T-cell (primary cell): ENCODE measurements around the gene TCERG1L. TPM values are rescaled to one million over a fixed set of nuclear protein-coding genes. Genes with fewer than 3 reads are reported as not detected.

Source experiments
- ATAC-seq, 4 experiments: fragments of 200-7000 bp in 3 of 4; fragments of 150-1000 bp in 1 of 4; cut with Tn5 transposase; replicated peaks in 1 of 4; 1 replicate in 3 of 4; 2 replicates in 1 of 4; pipeline ENCODE4 v1.10.0; 2021; ENCODE audit warnings: moderate library complexity in 3 of 4, mild to moderate bottlenecking in 2 of 4, moderate number of reproducible peaks in 1 of 4
- CTCF ChIA-PET, 2 donors: fragments of 300-600 bp; sonication (Branson Sonifier 250); formaldehyde crosslinking; loops; one replicate each; lab custom pipeline; 2022; ENCODE audit warnings: antibody characterized with exemption in 2 of 2; lab: Charles Lee
- POLR2A ChIA-PET, 2 donors: fragments of 300-600 bp; sonication (Branson Sonifier 250); formaldehyde crosslinking; loops; one replicate each; lab custom pipeline; 2022; ENCODE audit warnings: antibody characterized with exemption in 2 of 2; lab: Charles Lee
- DNase-seq, 35 experiments: peaks; one replicate each; pipeline versions ENCODE4 v3.0.0 to v3.0.0-alpha.2; 2013 to 2023
- H3K27ac ChIP-seq: one replicate; pipeline ENCODE4 v1.5.1; 2013; ENCODE audit warnings: low read length
- H3K27me3 ChIP-seq, 2 experiments: replicated peaks in 1 of 2; 1 replicate in 1 of 2; 2 replicates in 1 of 2; pipeline versions ENCODE4 v1.6.1 to v1.7.0; 2013; ENCODE audit warnings: low read length in 1 of 2, mixed read lengths in 1 of 2; ENCODE audit not compliant: control insufficient read depth in 2 of 2, insufficient read depth in 2 of 2; ENCODE audit errors: extremely low read depth in 1 of 2
- H3K36me3 ChIP-seq, 2 donors: 1 replicate in 1 of 2; 2 replicates in 1 of 2; pipeline versions ENCODE4 v1.6.1 to v1.7.0; 2013; ENCODE audit warnings: low read length in 1 of 2; ENCODE audit not compliant: control insufficient read depth in 2 of 2, insufficient read depth in 1 of 2; ENCODE audit errors: extremely low read depth in 1 of 2
- H3K4me1 ChIP-seq, 2 experiments: 1 replicate in 1 of 2; 2 replicates in 1 of 2; pipeline versions ENCODE4 v1.6.1 to v1.7.0; 2013; ENCODE audit warnings: low read length in 2 of 2, mixed read lengths in 1 of 2; ENCODE audit not compliant: insufficient read depth in 2 of 2, control insufficient read depth in 1 of 2; ENCODE audit errors: extremely low read depth in 1 of 2
- H3K4me3 ChIP-seq, 2 donors: 1 replicate in 1 of 2; 2 replicates in 1 of 2; pipeline versions ENCODE4 v1.5.1 to v1.7.0; 2013; ENCODE audit warnings: mild to moderate bottlenecking in 2 of 2, low read length in 1 of 2, moderate library complexity in 1 of 2; ENCODE audit not compliant: control insufficient read depth in 1 of 2; ENCODE audit errors: extremely low read depth in 1 of 2
- H3K9me3 ChIP-seq: 2 replicates; pipeline ENCODE4 v1.7.0; 2013
- H3K27ac Mint-ChIP-seq, 2 donors: one replicate each; pipeline ENCODE4 v1.8.0; 2020 to 2021; ENCODE audit warnings: mild to moderate bottlenecking in 2 of 2, mixed read lengths in 2 of 2
- H3K27me3 Mint-ChIP-seq, 2 donors: one replicate each; pipeline ENCODE4 v1.8.0; 2021 to 2022; ENCODE audit warnings: mixed read lengths in 2 of 2
- H3K36me3 Mint-ChIP-seq: one replicate; pipeline ENCODE4 v1.8.0; 2021; ENCODE audit warnings: mixed read lengths
- H3K4me1 Mint-ChIP-seq, 3 donors: one replicate each; pipeline ENCODE4 v1.8.0; 2020 to 2022; ENCODE audit warnings: mixed read lengths in 3 of 3, mild to moderate bottlenecking in 1 of 3
- H3K4me3 Mint-ChIP-seq, 3 donors: one replicate each; pipeline ENCODE4 v1.8.0; 2020 to 2022; ENCODE audit warnings: mild to moderate bottlenecking in 3 of 3, mixed read lengths in 3 of 3, moderate library complexity in 3 of 3
- H3K9me3 Mint-ChIP-seq, 3 donors: one replicate each; pipeline ENCODE4 v1.8.0; 2020 to 2022; ENCODE audit warnings: mixed read lengths in 3 of 3
- WGBS: methylation state at CpG from one replicate; pipeline ENCODE4 v1.1.5; 2013; ENCODE audit warnings: missing lambda C conversion rate; ENCODE audit not compliant: insufficient coverage; 5-methylcytosine and 5-hydroxymethylcytosine counted together
- total RNA-seq, 35 experiments: library from RNA in 6 of 35; stranded (reverse) in 6 of 35; fragments of 120-200 nt in 1 of 35; gene quantifications; one replicate each; pipeline versions ENCODE4 v1.2.1 to v1.2.4 and lab custom pipeline; 2013 to 2026

The TCERG1L gene
- total RNA-seq, 5 donors from 2014 or later (not counting 1 experiment from before 2014, with no cell fraction given): 0.13 to 0.29 (median 0.21) TPM; not detected in 1

DNA sequence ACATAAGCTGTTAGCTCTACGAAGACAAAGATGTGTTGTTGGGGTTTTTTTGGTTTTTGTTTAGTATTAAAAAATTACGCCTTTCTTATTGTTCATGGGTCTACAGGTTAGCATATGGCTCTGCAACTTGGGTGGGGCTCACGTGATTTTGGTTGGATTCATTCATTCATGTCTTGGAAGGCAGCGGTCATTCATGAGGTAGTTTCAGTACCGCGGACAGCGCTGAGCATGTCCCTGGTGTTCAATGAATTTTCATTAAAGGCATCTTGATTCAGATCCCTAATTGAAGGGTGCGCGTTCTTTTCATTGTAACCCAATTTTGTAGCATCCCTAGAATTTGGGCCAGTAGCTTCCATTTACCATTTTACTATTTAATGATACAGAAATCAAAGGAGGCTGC is 42.9 kb upstream of the TCERG1L start:
- Histone ChIP-seq H3K27me3 (peaks cover 0 to 12% of the 10 kb centered on the region in 2 experiments), H3K36me3 (no peaks in the 10 kb centered on the region), H3K4me1 (no peaks in the 10 kb centered on the region), H3K9me3 (no peaks in the 10 kb centered on the region), H3K4me3 (no peak overlapping the region), H3K27ac (no peak overlapping the region)
- Mint-ChIP-seq H3K4me3 (no peak overlapping the region), H3K27ac (no peak overlapping the region), H3K27me3 (peaks cover 3 to 7% of the 10 kb centered on the region in 2 donors), H3K4me1 (no peaks in the 10 kb centered on the region), H3K9me3 (peaks cover 0 to 9% (median 7%) of the 10 kb centered on the region in 3 donors), H3K36me3 (no peaks in the 10 kb centered on the region)
- ChIA-PET POLR2A (no interaction called here), CTCF (no interaction called here)
- ATAC-seq: no peak
- no peak for DNase-seq
- WGBS: 62% methylated on average over 5 of the region's 9 CpGs

DNA sequence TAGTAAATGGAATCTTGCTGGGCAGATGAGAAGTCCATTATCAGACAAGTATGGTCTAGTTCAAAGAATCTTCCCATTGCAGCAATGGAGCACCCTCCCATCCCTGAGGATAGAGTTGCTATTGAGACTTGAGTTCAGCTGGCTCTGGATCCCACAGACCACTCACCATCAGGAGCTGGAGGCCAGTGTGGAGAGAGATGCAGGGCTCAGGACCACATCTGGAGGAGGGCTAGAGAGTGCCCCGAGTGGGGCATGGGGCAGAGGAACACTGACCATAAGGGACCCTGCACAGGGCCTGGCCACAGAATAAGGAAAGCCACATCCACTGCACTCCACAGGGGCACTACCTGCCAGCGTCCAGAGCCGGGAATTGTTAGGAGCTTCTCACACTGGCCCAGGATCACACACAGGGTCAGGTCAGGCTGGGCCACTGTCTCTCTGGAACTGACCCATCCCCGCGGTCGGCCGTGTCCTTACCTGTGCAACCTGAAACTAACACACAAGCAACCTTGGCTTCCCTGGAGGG is 41.3 kb upstream of the TCERG1L start:
- peaks cover 0 to 12% of the 10 kb centered on the region in 2 experiments for H3K27me3 ChIP-seq
- DNase-seq (no peak), ATAC-seq (no peak)
- Mint-ChIP-seq H3K36me3 (no peaks in the 10 kb centered on the region), H3K4me3 (no peak overlapping the region), H3K4me1 (no peaks in the 10 kb centered on the region), H3K9me3 (peaks cover 0 to 5% (median 5%) of the 10 kb centered on the region in 3 donors), H3K27me3 (peaks cover 3 to 7% of the 10 kb centered on the region in 2 donors), H3K27ac (no peak overlapping the region)
- CTCF ChIA-PET: no interaction called here
- no peaks in the 10 kb centered on the region for H3K9me3 ChIP-seq
- H3K27ac ChIP-seq: no peak overlapping the region
- H3K4me1 ChIP-seq: no peaks in the 10 kb centered on the region
- 79% methylated on average over 2 of the region's 7 CpGs for WGBS
- no peak overlapping the region for H3K4me3 ChIP-seq
- POLR2A ChIA-PET: no interaction called here
- no peaks in the 10 kb centered on the region for H3K36me3 ChIP-seq

DNA sequence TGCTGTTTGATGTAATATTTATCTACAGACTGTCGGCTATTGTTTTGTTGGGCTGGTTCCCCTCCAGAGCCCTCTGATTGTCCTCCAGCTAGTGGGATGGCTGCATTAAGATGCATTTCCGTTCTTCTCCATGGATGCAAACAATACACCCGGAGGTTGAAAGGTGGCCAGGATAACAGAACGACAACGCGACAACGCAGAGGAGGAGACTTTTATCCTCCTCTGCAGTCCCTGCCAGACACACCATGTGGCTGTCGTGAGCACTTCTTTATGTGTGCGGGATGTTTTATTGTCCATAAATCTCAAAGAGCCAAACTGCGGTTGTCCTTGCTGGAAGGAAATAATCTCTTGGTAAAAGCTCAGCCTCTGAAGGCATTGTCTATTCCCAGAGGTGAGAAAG is 39.1 kb upstream of the TCERG1L start:
- Histone ChIP-seq H3K36me3 (no peaks in the 10 kb centered on the region), H3K4me1 (no peaks in the 10 kb centered on the region), H3K27me3 (peaks cover 0 to 12% of the 10 kb centered on the region in 2 experiments), H3K9me3 (no peaks in the 10 kb centered on the region), H3K27ac (no peak overlapping the region), H3K4me3 (no peak overlapping the region)
- Mint-ChIP-seq H3K4me1 (no peaks in the 10 kb centered on the region), H3K27ac (no peak overlapping the region), H3K36me3 (no peaks in the 10 kb centered on the region), H3K27me3 (peaks cover 3 to 7% of the 10 kb centered on the region in 2 donors), H3K4me3 (no peak overlapping the region), H3K9me3 (peaks cover 2 to 8% (median 5%) of the 10 kb centered on the region in 3 donors)
- ATAC-seq (no peak), DNase-seq (no peak)
- 50% methylated on average over 2 of the region's 10 CpGs for WGBS
- POLR2A ChIA-PET: no interaction called here
- CTCF ChIA-PET: no interaction called here

DNA sequence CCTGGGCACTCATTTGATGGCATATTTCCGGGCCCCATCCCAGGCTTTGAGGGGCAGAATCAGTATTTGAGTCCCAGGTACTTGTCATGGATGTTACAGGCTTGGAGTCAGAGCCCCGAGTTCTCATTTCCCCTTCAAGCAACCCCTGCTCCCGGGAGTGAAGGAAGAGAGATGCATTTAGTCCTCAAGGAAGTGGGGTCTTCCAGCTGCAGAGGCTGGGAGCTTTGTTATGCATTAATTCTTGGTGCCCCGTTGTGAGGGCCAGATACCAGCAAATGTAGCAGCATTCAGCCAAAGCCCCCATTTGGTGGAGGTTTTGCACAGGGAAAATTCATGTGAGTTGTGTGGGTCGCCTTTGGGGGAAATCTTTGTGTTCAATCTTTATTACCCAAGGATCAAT is 38.7 kb upstream of the TCERG1L start:
- no peaks in the 10 kb centered on the region for H3K36me3 Mint-ChIP-seq
- H3K27me3 Mint-ChIP-seq: peaks cover 3 to 8% of the 10 kb centered on the region in 2 donors
- H3K27ac ChIP-seq: no peak overlapping the region
- ChIA-PET CTCF (no interaction called here), POLR2A (no interaction called here)
- peaks cover 0 to 12% of the 10 kb centered on the region in 2 experiments for H3K27me3 ChIP-seq
- no peaks in the 10 kb centered on the region for H3K4me1 Mint-ChIP-seq
- no peaks in the 10 kb centered on the region for H3K4me1 ChIP-seq
- ATAC-seq: no peak
- H3K4me3 Mint-ChIP-seq: no peak overlapping the region
- H3K9me3 ChIP-seq: no peaks in the 10 kb centered on the region
- H3K4me3 ChIP-seq: no peak overlapping the region
- no peak for DNase-seq
- peaks cover 2 to 8% (median 5%) of the 10 kb centered on the region in 3 donors for H3K9me3 Mint-ChIP-seq
- WGBS: 20% methylated on average over 1 of the region's 5 CpGs
- no peaks in the 10 kb centered on the region for H3K36me3 ChIP-seq
- no peak overlapping the region for H3K27ac Mint-ChIP-seq

DNA sequence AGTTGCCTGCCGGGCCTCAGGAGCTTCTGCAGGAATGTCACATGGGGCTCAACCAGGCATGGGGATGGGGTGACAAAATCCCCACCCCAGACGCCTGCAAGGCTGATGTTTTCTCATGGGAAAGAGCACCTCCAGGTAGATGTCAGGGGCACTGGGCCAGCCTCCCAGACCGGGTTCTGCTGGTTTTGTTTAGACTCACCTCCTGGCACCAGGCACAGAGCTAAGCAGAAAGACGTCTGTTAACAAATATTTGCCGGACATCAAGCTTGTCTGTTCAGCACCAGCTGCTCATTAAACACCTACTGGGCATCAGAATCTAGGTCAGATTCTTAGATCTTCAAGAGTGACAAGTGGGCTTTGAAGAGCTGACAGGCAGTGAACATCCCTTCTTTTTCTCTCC is 34.9 kb upstream of the TCERG1L start:
- POLR2A ChIA-PET: no interaction called here
- H3K4me3 ChIP-seq: no peak overlapping the region
- H3K36me3 Mint-ChIP-seq: no peaks in the 10 kb centered on the region
- no peaks in the 10 kb centered on the region for H3K36me3 ChIP-seq
- no peaks in the 10 kb centered on the region for H3K9me3 ChIP-seq
- H3K27me3 Mint-ChIP-seq: peaks cover 3 to 13% of the 10 kb centered on the region in 2 donors
- CTCF ChIA-PET: no interaction called here
- H3K4me1 Mint-ChIP-seq: no peaks in the 10 kb centered on the region
- no peak for DNase-seq
- WGBS: 61% methylated on average over 4 of the region's 5 CpGs
- peaks cover 0 to 12% of the 10 kb centered on the region in 2 experiments for H3K27me3 ChIP-seq
- no peak overlapping the region for H3K27ac ChIP-seq
- H3K4me1 ChIP-seq: no peaks in the 10 kb centered on the region
- H3K9me3 Mint-ChIP-seq: peaks cover 0 to 3% (median 2%) of the 10 kb centered on the region in 3 donors
- ATAC-seq: no peak
- H3K4me3 Mint-ChIP-seq: no peak overlapping the region
- no peak overlapping the region for H3K27ac Mint-ChIP-seq

DNA sequence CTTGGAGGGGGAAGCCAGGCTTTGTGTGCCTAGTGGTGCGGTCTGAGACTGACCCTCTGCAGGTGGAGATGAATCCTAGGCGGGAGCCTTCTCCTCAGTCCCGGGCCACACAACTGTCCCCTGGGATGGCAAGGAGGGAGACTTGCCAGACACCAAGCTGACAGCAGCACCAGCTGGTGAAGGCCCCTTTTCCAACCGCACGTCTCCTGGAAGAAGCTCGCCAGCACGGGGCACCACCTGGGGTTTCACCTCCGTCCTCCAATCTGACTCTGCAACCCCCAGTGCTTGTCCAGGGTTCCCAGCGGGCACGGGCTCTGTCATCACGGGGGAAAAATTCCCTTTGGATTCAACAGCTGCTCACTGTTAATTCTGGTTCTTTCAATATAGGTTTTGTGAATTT is 34.2 kb upstream of the TCERG1L start:
- Mint-ChIP-seq H3K4me3 (no peak overlapping the region), H3K9me3 (peaks cover 0 to 3% (median 2%) of the 10 kb centered on the region in 3 donors), H3K36me3 (no peaks in the 10 kb centered on the region), H3K27me3 (peaks cover 3 to 17% of the 10 kb centered on the region in 2 donors), H3K4me1 (no peaks in the 10 kb centered on the region), H3K27ac (no peak overlapping the region)
- no peak for DNase-seq
- ChIA-PET POLR2A (no interaction called here), CTCF (no interaction called here)
- no peaks in the 10 kb centered on the region for H3K36me3 ChIP-seq
- no peak for ATAC-seq
- H3K27me3 ChIP-seq: peaks cover 0 to 7% of the 10 kb centered on the region in 2 experiments
- H3K27ac ChIP-seq: no peak overlapping the region
- no peaks in the 10 kb centered on the region for H3K9me3 ChIP-seq
- H3K4me1 ChIP-seq: no peaks in the 10 kb centered on the region
- H3K4me3 ChIP-seq: no peak overlapping the region
- WGBS: 87% methylated on average over 6 of the region's 11 CpGs
